ENCODE results near the gene PKP1.

PKP1 gene

GRCh38 chr1:201310251-201310985, 27.1 kb downstream of the PKP1 start (continued):
- TF ChIP-seq CSRNP3 (CRISPR knock-in tag; IDR thresholded peaks at IDR 0.05): no peak

GRCh38 chr1:201310986-201311355, 27.7 kb downstream of the PKP1 start:
- TF ChIP-seq ZC3H10 (CRISPR knock-in tag; IDR thresholded peaks at IDR 0.05) (no peak), RARB (CRISPR knock-in tag; IDR thresholded peaks at IDR 0.05) (no peak), GLIS3 (CRISPR knock-in tag; IDR thresholded peaks at IDR 0.05) (no peak), TCF4 (CRISPR knock-in tag; IDR thresholded peaks at IDR 0.05; ENCODE audit: borderline replicate concordance) (no peak), ZNF8 (CRISPR knock-in tag; IDR thresholded peaks at IDR 0.05) (no peak), ESRRG (CRISPR knock-in tag; IDR thresholded peaks at IDR 0.05) (no peak), ZFP3 (CRISPR knock-in tag; IDR thresholded peaks at IDR 0.05) (no peak), SNAI2 (CRISPR knock-in tag; IDR thresholded peaks at IDR 0.05) (no peak), ZNF565 (CRISPR knock-in tag; conservative IDR thresholded peaks at IDR 0.05; ENCODE audit: low read depth) (no peak), BACH2 (CRISPR knock-in tag; IDR thresholded peaks at IDR 0.05; ENCODE audit: borderline replicate concordance) (no peak), CSRNP3 (CRISPR knock-in tag; IDR thresholded peaks at IDR 0.05) (no peak), OSR1 (CRISPR knock-in tag; IDR thresholded peaks at IDR 0.05) (no peak), CSDC2 (CRISPR knock-in tag; IDR thresholded peaks at IDR 0.05) (no peak), POU6F1 (CRISPR knock-in tag; IDR thresholded peaks at IDR 0.05; ENCODE audit: borderline replicate concordance, low read depth) (no peak), ZFP30 (CRISPR knock-in tag; IDR thresholded peaks at IDR 0.05) (no peak), ISL1 (CRISPR knock-in tag; IDR thresholded peaks at IDR 0.05) (no peak)
- no peak for ATAC-seq

GRCh38 chr1:201311356-201312011, 28.2 kb downstream of the PKP1 start:
- ATAC-seq: no peak
- TF ChIP-seq ISL1 (CRISPR knock-in tag; IDR thresholded peaks at IDR 0.05): no peak
- no peak for TF ChIP-seq TOX (CRISPR knock-in tag; IDR thresholded peaks at IDR 0.05; ENCODE audit: borderline replicate concordance)
- TF ChIP-seq ARNTL (CRISPR knock-in tag; IDR thresholded peaks at IDR 0.05; ENCODE audit: borderline replicate concordance, low read depth): no peak
- TF ChIP-seq ZFP30 (CRISPR knock-in tag; IDR thresholded peaks at IDR 0.05): no peak

GRCh38 chr1:201312298-201312697, 29.0 kb downstream of the PKP1 start:
- TF ChIP-seq CSDC2 (CRISPR knock-in tag; IDR thresholded peaks at IDR 0.05): no peak
- no peak for TF ChIP-seq ZNF565 (CRISPR knock-in tag; conservative IDR thresholded peaks at IDR 0.05; ENCODE audit: low read depth)
- TF ChIP-seq ZNF8 (CRISPR knock-in tag; IDR thresholded peaks at IDR 0.05): no peak
- TF ChIP-seq GLIS3 (CRISPR knock-in tag; IDR thresholded peaks at IDR 0.05): no peak
- TF ChIP-seq TOX (CRISPR knock-in tag; IDR thresholded peaks at IDR 0.05; ENCODE audit: borderline replicate concordance): no peak
- TF ChIP-seq CREB5 (CRISPR knock-in tag; IDR thresholded peaks at IDR 0.05; ENCODE audit: low read depth): no peak
- TF ChIP-seq SNAI2 (CRISPR knock-in tag; IDR thresholded peaks at IDR 0.05): no peak
- TF ChIP-seq PPARA (CRISPR knock-in tag; IDR thresholded peaks at IDR 0.05; ENCODE audit: borderline replicate concordance): no peak
- no peak for TF ChIP-seq ZC3H10 (CRISPR knock-in tag; IDR thresholded peaks at IDR 0.05)
- TF ChIP-seq POU6F1 (CRISPR knock-in tag; IDR thresholded peaks at IDR 0.05; ENCODE audit: borderline replicate concordance, low read depth): no peak
- TF ChIP-seq ESRRG (CRISPR knock-in tag; IDR thresholded peaks at IDR 0.05): no peak
- TF ChIP-seq TSHZ2 (CRISPR knock-in tag; IDR thresholded peaks at IDR 0.05): no peak
- no peak for TF ChIP-seq CSRNP3 (CRISPR knock-in tag; IDR thresholded peaks at IDR 0.05)
- no peak for TF ChIP-seq ISL1 (CRISPR knock-in tag; IDR thresholded peaks at IDR 0.05)

More at GRCh38 chr1:201312298-201312697, 29.0 kb downstream of the PKP1 start:
- no peak for ATAC-seq

All from SK-N-SH treated with all-trans-retinoic acid at 6 μM for 48 hours (cell line).